Kidney (tissue), 14 donors: ENCODE results near the gene S100A13. TPM values are rescaled to one million over a fixed set of nuclear protein-coding genes. Genes with fewer than 3 reads are reported as not detected.
A peak's percentile ranks its signal among the peaks of the same experiment; 100 is the strongest.

Experiments used
- DNase-seq, 5 donors: peaks; one replicate each; pipeline ENCODE4 v3.0.0-alpha.2; 2013 to 2020
- FAIRE-seq: peaks from 2 replicates; lab custom pipeline; 2012; peaks lifted over from hg19 to GRCh38; lab: Jason Lieb, UNC
- H3K27ac ChIP-seq, 2 donors: one replicate each; pipeline ENCODE4 v1.7.0; 2013; ENCODE audit warnings: low read depth in 2 of 2, low read length in 2 of 2, inconsistent platforms in 1 of 2
- H3K27me3 ChIP-seq: one replicate; pipeline ENCODE4 v1.7.1; 2013; ENCODE audit warnings: low read length, inconsistent platforms; ENCODE audit not compliant: control insufficient read depth, insufficient read depth
- H3K36me3 ChIP-seq, 3 donors: one replicate each; pipeline versions ENCODE4 v1.7.0 to v1.7.1; 2013; ENCODE audit warnings: low read length in 3 of 3, control low read depth in 1 of 3, inconsistent platforms in 1 of 3; ENCODE audit not compliant: insufficient read depth in 3 of 3, control insufficient read depth in 2 of 3
- H3K4me1 ChIP-seq, 3 donors: one replicate each; pipeline versions ENCODE4 v1.7.0 to v1.7.1; 2013; ENCODE audit warnings: low read length in 3 of 3, inconsistent platforms in 1 of 3, low read depth in 1 of 3; ENCODE audit not compliant: control insufficient read depth in 2 of 3, insufficient read depth in 2 of 3
- H3K4me3 ChIP-seq, 3 donors: one replicate each; pipeline versions ENCODE4 v1.7.0 to v1.8.1; 2013; ENCODE audit warnings: low read length in 3 of 3, control low read depth in 1 of 3, inconsistent platforms in 1 of 3
- H3K9ac ChIP-seq, 3 donors: one replicate each; pipeline versions ENCODE4 v1.7.0 to v1.7.1; 2013; ENCODE audit warnings: low read length in 3 of 3, control low read depth in 1 of 3, inconsistent platforms in 1 of 3
- H3K9me3 ChIP-seq, 3 donors: one replicate each; pipeline versions ENCODE4 v1.7.0 to v1.7.1; 2013; ENCODE audit warnings: low read length in 3 of 3, control low read depth in 1 of 3, inconsistent platforms in 1 of 3; ENCODE audit not compliant: control insufficient read depth in 2 of 3, insufficient read depth in 1 of 3
- intact Hi-C: fragments of 100-400 bp; cut with DNase I; formaldehyde crosslinking; loops from one replicate; pipeline ENCODE4 v1.11.1; 2022
- polyA plus RNA-seq: library from polyadenylated mRNA; stranded (reverse); fragments of 350-450 nt; fragmentation: Illumina TruSeq; extraction: RNeasy Lipid Tissue Mini Kit (QIAGEN cat#74804); gene quantifications from one replicate; pipeline ENCODE4 v1.2.3, GENCODE V29; 2014; ENCODE audit warnings: low read depth, low replicate concordance; ENCODE audit not compliant: insufficient read depth
- total RNA-seq: library from RNA; stranded (reverse); fragmentation: NEBNext Ultra II Directional; extraction: Animal tissue kit (Norgen Biotek cat#: 25700); gene quantifications from one replicate; pipeline ENCODE4 v1.2.1, GENCODE V29; 2021
- TF ChIP-seq, protein P1 (sequence below): IDR thresholded peaks from 3 replicates; pipeline ENCODE4 v1.5.1; 2012; ENCODE audit warnings: mild to moderate bottlenecking, moderate library complexity, borderline replicate concordance; ENCODE audit not compliant: insufficient read depth; ENCODE audit errors: extremely low read depth
- donor health status: control.
- donor health status: control.
- donor health status: control.
- donor health status: control.
- donor health status: control.
- donor health status: DM: yes; HTN: yes; CAD: no.
- donor health status: Normal renal cell carcinoma (clear cell type).

Gene S100A13
- total and polyA plus RNA-seq, 2 donors from 2014 or later = 225 to 299 TPM

DNA sequence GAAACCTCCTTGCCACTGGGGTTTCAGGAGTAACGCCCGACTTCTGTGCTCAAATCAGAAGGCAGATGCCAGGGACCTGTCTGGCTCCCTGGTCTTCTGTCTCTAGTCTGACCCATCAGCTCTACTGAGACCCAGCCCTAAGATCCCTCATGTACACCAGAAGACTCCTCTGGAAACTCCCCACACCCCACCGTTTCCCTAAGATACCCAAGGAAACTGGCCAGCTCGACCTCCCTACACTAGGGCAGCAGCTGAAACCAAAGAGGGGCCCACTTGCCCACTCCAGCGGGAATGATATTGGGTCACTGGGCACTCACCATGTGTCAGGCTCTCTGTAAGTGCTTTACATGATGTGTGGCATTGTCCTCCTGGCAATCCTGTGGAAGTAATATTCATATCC, 13.9 kb downstream of the S100A13 start:
- peak in 1 of 5 donors; percentile 29 for DNase-seq

DNA sequence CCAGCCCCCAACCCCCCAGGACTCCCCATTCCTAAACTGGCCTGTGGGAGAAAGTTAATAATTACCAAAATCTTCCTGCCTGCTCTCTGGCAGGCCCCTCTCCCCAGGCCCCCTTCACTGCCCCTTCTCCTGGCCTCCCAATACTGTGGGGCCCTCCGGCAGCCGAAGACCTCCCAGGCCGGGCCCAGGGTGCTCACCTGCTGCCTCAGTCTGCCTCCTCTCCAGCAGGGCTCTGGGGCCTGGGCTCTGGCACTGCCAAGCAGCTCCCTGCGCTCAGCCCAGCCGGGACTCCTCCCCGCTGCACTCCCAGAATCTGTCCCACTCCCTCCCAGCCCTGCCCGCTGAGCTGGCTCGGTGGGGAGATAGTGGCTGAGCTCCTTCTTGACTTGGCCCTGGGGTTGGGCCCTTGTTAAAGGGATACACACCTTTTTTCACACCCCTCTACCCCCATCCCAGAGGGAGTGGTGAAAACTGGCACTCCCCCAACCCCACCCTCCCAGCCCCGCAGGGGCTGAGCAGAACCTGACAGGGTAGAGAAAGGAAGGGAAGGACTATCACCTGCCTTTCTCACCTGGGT, 14.5 kb downstream of the S100A13 start, which contains the start of gene S100A16:
S100A16 (minus strand) TSS at position 383 of the 577 bp plus-strand sequence. CDS start 4,986 bp downstream, outside the sequence.
- TF ChIP-seq, protein P1, sequence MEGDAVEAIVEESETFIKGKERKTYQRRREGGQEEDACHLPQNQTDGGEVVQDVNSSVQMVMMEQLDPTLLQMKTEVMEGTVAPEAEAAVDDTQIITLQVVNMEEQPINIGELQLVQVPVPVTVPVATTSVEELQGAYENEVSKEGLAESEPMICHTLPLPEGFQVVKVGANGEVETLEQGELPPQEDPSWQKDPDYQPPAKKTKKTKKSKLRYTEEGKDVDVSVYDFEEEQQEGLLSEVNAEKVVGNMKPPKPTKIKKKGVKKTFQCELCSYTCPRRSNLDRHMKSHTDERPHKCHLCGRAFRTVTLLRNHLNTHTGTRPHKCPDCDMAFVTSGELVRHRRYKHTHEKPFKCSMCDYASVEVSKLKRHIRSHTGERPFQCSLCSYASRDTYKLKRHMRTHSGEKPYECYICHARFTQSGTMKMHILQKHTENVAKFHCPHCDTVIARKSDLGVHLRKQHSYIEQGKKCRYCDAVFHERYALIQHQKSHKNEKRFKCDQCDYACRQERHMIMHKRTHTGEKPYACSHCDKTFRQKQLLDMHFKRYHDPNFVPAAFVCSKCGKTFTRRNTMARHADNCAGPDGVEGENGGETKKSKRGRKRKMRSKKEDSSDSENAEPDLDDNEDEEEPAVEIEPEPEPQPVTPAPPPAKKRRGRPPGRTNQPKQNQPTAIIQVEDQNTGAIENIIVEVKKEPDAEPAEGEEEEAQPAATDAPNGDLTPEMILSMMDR = no peak
- FAIRE-seq = no peak
- Histone ChIP-seq H3K4me3 (peak within 1 kb of the TSS; percentile 59 to 81 (median 80)), H3K9ac (peak within 1 kb of the TSS; percentile 5 to 92 (median 78)), H3K27ac (peak within 1 kb of the TSS; percentile 82 to 90), H3K4me1 (peaks cover 7 to 28% (median 24%) of the 10 kb centered on the region in 3 donors), H3K9me3 (no peaks in the 10 kb centered on the region), H3K36me3 (no peaks in the 10 kb centered on the region), H3K27me3 (no peaks in the 10 kb centered on the region)
- intact Hi-C loops = no loop called here
- DNase-seq = peak; percentile 75 to 93 (median 86)

More for the DNA sequence above, 13.9 kb downstream of the S100A13 start:
- intact Hi-C loops = no loop called here
- no peak for FAIRE-seq
- no peaks in the 10 kb centered on the region for H3K27me3 ChIP-seq
- H3K36me3 ChIP-seq = no peaks in the 10 kb centered on the region
- H3K27ac ChIP-seq = peak overlapping the region; percentile 82 to 90
- TF ChIP-seq, protein P1 = no peak
- peak overlapping the region in 1 of 3 donors; percentile 92 for H3K9ac ChIP-seq
- H3K4me1 ChIP-seq = peaks cover 7 to 27% (median 23%) of the 10 kb centered on the region in 3 donors
- H3K4me3 ChIP-seq = peak overlapping the region in 1 of 3 donors; percentile 80
- H3K9me3 ChIP-seq = no peaks in the 10 kb centered on the region

DNA sequence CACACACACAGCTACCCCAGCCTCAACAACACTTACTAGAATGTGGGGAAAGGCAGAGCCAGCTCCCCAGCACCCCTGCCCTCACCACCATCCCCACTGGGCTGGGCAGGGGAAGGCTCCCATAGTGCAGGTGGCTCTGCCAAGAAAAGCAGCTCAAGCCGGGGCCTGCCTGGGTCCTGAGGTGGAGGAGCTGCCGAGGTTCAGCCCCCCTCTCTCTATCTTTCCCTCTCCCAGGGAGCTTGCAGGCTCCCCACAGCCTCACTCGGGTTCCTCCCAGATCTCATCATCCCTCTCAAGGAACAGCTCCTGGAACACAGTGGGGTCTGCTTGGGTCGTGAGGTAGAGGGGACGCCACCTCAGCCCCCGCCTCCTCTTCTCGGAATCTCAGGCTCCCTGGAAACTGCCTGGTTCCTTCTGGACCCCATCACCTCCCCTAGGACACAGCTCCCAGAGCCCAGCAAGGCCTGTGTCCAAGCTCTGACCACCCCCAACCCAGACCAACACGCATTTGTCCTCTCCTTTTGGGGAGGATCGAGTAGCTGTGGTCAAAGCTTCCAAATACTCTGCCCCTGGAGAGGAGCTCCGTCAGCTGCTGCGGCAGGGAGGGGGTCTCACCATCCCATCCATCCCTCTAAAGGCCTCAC, 15.1 kb downstream of the S100A13 start:
- no peaks in the 10 kb centered on the region for H3K27me3 ChIP-seq
- FAIRE-seq (no peak), DNase-seq (peak in 4 of 5 donors; percentile 37 to 70 (median 58))
- peaks cover 7 to 25% (median 24%) of the 10 kb centered on the region in 3 donors for H3K4me1 ChIP-seq
- H3K4me3 ChIP-seq = peak overlapping the region; percentile 59 to 81 (median 80)
- peak overlapping the region; percentile 82 to 90 for H3K27ac ChIP-seq
- TF ChIP-seq, protein P1 = no peak
- intact Hi-C loops = no loop called here
- peaks cover 0 to 2% (median 0%) of the 10 kb centered on the region in 3 donors for H3K36me3 ChIP-seq
- H3K9me3 ChIP-seq = no peaks in the 10 kb centered on the region
- peak overlapping the region in 2 of 3 donors; percentile 78 to 92 for H3K9ac ChIP-seq
